GM21786 (cell line): ENCODE measurements around the gene MYO10.

Experiments
- ATAC-seq: cut with Tn5 transposase; IDR thresholded peaks from one replicate; pipeline ENCODE4 v1.9.1; 2021; ENCODE audit not compliant: unreplicated experiment

MYO10 gene

GRCh38 chr5:16644301-16644889 lies 291.7 kb downstream of the MYO10 start:
- ATAC-seq, result no peak

GRCh38 chr5:16642867-16643266 lies 293.2 kb downstream of the MYO10 start:
- no peak for ATAC-seq

GRCh38 chr5:16639206-16639605 lies 296.9 kb downstream of the MYO10 start:
- no peak for ATAC-seq

- no peak for ATAC-seq
Measured at GRCh38 chr5:16628376-16628775, 307.7 kb downstream of the MYO10 start.

- ATAC-seq, result peak; percentile 89
Measured at GRCh38 chr5:16626696-16627264, 309.3 kb downstream of the MYO10 start.

GRCh38 chr5:16625096-16625495 lies 311.0 kb downstream of the MYO10 start:
- ATAC-seq, result no peak

- ATAC-seq, result no peak
Measured at GRCh38 chr5:16619136-16619535, 317.0 kb downstream of the MYO10 start.

GRCh38 chr5:16618138-16618897 lies 317.8 kb downstream of the MYO10 start:
- ATAC-seq, result no peak

GRCh38 chr5:16617274-16617968 lies 318.7 kb downstream of the MYO10 start:
- ATAC-seq, result no peak

- ATAC-seq, result peak; percentile 53
Measured at GRCh38 chr5:16616536-16617273, 319.4 kb downstream of the MYO10 start, which contains the start of gene RETREG1. RETREG1 (minus strand) TSS chr5:16616997; CDS start chr5:16616971, 26 bp downstream.

GRCh38 chr5:16615741-16616535 lies 320.1 kb downstream of the MYO10 start:
- no peak for ATAC-seq

- no peak for ATAC-seq
Measured at GRCh38 chr5:16612007-16612406, 324.1 kb downstream of the MYO10 start.
